GDM1 (cell line): ENCODE data around the gene MS4A14.
A peak's percentile ranks its signal among the peaks of the same experiment; 100 is the strongest.
"Not testable (repeated sequence)": the region's sequence is repeated elsewhere in the genome, so short reads cannot be mapped to it uniquely, and the experiment has no call there.

ENCODE experiments used
- DNase-seq: peaks from one replicate; lab custom pipeline; 2025; lab: John Stamatoyannopoulos, UW

Gene MS4A14

DNA sequence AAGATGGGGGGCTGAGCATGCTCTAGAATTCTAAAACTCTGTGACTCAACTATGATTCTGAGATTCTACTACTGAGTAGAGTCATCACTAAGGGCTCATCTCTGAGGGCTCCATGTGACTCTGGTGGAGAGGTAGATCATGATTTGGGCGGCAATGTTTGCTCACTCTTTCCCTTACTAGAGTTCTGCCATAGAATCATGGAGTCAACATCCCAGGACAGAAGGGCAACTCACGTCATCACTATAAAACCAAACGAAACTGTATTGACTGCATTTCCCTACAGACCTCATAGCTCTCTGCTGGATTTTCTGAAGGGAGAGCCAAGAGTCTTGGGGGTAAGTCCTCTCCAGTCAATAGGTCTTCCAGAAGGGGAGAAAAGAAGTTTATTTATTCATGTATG, at the start of gene MS4A14:
Gene MS4A14, plus strand, starts transcription at position 78 of the 400 bp plus-strand sequence. Its CDS starts 120 bp downstream, at position 198.
- DNase-seq, result no peak

- DNase-seq, result no peak
Observed at GRCh38 chr11:60347084-60347797, 49.0 kb upstream of the MS4A14 start.

DNA sequence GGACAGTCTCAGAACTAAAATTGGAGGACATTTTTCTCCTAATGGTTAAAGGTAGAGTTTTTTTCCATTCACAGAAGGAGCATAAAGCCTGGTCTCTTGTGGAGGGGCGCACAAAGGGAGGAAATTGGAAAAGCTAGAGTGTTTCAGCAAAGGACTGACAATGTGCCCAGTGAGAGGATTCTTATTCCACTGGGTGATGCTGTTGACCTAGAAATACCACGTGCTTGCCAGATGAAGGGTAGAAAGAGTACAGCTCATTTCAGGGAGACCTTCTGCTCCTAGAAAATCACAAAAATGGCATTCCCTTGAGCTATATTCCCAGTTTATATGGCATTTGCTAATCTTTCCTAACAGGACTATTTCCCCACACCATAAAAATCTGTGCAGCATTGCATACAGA, 48.1 kb upstream of the MS4A14 start:
- DNase-seq, result no peak

GRCh38 chr11:60349990-60350389, 46.3 kb upstream of the MS4A14 start:
- peak; percentile 14 for DNase-seq

GRCh38 chr11:60357771-60358170, 38.5 kb upstream of the MS4A14 start:
- no peak for DNase-seq

GRCh38 chr11:60360621-60361020, 35.6 kb upstream of the MS4A14 start:
- no peak for DNase-seq

GRCh38 chr11:60362241-60362640, 34.0 kb upstream of the MS4A14 start:
- no peak for DNase-seq

- DNase-seq, result peak; percentile 74
Observed at GRCh38 chr11:60363542-60364470, 32.5 kb upstream of the MS4A14 start.

DNA sequence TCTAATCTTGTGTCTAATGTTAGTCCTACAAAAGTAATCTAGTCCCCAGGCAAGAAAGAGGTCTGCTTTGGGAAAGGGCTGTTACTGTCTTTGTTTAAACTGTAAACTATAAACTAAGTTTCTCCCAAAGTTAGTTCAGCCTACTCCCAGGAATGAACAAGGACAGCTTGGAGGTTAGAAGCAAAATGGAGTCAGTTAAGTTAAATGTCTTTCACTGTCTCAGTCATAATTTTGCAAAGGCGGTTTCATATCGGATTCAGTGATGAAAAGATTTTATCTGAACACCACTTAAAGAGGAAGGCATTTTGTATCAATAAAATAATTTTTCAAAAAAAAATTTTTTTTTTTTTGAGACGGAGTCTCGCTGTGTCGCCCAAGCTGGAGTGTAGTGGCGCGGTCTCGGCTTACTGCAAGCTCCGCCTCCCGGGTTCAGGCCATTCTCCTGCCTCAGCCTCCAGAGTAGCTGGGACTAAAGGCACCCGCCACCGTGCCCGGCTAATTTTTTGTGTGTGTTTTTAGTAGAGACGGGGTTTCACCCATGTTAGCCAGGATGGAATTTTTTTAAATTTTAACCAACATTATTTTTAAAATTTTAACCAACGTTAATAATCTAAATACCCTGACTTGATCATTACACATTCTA, 29.9 kb upstream of the MS4A14 start:
- not testable (repeated sequence) for DNase-seq

DNA sequence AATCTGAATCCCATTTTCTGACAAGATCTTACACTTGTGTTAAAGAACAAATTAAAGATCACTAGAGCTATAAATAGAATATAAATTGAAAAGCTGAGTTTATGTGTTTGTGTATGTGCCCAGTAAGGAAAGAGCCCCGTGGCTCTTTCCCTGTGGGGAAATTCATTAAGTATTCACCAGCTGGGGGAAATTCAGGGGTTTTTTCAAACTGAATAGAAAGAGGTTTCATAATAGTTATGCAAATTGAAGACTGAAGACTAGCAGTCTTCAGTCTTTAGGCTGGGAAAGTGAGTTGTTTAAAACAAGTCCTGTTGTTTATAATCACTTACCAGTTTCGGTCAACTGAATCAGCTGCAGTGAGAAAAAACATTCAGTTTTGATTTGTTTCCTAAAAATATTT, 29.2 kb upstream of the MS4A14 start:
- DNase-seq, result no peak

DNA sequence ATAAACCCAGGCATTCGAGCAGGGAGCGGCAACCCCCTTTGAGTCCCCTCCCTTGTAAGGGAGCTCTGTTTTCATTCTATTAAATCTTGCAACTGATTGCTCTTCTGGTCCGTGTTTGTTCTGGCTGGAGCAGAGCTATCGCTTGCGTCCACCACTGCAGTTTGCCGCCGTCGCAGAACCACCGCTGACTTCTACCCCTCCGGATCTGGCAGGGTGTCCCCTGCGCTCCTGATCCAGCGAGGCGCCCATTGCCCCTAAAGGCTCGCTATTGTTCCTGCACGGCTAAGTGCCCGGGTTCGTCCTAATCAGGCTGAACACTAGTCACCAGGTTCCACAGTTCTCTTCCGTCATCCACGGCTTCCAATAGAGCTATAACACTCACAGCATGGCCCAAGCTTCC, 28.4 kb upstream of the MS4A14 start:
- DNase-seq, result no peak

- no peak for DNase-seq
Observed at GRCh38 chr11:60370252-60370810, 25.9 kb upstream of the MS4A14 start.

DNA sequence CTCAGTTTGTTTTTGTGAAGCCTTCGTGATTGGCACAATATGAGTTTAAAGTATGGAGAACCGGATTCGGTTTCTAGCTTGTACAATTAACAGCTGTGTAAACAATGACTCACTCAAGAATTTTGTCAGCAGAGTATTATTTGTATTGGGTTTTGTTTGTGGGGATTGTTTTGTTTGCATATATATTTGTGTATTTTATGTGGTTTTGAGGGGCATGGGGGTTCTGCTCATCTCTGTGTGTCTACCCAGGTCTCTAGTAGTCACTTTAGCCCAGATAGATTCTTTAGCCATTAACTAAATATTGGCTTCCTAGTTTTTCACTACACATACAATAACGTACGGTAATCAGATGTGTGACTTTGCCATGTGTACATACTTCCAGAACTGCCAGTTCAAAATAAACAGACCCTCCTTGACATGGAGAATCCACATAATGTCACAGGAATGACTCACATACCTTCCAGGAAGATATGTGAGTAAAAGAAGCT, 25.4 kb upstream of the MS4A14 start:
- DNase-seq, result no peak

- no peak for DNase-seq
Observed at GRCh38 chr11:60371386-60371785, 24.9 kb upstream of the MS4A14 start.

GRCh38 chr11:60371854-60372253, 24.4 kb upstream of the MS4A14 start:
- DNase-seq, result no peak

- no peak for DNase-seq
Observed at GRCh38 chr11:60372767-60373166, 23.5 kb upstream of the MS4A14 start.

GRCh38 chr11:60375316-60375715, 20.9 kb upstream of the MS4A14 start:
- DNase-seq, result no peak

DNA sequence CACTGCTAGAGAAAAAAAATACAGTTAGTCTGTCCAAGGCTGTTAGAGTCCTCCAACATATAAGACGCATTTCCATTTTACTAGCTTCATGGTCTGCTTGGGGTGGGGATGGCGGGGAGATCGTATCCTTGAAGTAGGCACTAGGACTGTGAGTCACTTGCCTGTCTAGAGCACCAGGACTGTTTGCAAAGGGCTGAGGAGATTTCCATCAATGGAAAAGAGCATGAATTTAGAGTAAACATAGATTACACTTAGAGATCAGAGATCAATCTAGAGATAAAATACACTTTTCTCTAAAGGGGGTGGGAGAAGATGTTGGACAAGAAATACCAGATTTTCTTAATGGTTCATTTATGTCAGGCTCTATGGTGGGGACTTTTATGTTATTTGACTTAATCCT, 19.7 kb upstream of the MS4A14 start:
- DNase-seq, result no peak

DNA sequence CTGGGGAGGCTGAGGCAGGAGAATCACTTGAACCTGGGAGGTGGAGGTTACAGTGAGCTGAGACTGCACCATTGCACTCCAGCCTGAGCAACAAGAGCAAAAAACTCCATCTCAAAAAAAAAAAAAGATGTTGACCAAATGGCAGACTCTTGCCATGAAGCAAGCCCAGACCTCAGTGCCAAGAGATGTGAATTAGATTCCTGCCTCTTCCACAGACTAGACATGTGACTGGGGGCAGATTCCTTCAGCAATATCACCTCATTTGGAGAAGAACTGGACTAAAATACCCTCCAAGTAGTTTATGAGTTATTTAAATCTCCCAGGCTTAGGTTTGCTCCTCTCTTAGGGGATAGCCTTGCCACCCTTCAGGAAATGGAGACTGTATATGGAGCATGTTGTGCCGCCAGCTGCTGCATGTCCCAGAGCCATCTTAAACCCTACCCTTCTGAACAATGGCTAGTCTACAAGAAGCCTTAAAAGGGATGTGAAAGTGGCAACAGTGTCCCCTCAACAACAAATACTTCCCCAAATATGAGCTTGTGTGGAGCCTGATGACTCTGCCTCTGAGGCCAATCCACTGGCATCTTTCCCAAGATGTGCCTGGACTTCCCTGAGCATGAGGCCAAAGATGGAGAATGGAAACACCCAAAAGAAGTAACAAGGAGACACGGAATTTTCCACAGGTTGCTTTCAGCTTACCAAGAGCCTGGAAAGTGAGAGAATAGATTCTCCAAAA, 18.7 kb upstream of the MS4A14 start:
- peak; percentile 29 for DNase-seq

DNA sequence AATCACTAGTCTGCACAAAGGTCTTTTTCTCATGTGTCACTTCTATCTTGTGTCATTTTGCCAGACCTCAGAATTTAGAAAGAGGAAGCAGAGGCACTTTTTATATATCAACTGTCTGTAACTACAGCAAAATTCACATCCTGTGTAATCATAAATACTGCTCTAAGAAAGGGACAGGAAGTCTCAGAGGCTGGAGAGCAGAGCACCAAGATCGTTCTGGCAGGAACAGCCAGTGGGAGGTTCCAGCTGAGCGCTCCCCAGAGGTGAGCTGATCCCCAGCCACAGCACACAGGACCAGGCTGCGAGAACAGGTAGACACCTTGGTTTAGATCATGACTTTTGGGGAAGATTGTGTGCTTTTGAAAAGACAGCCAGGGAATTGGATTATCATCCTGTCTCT, 17.9 kb upstream of the MS4A14 start, which contains the start of gene MS4A7:
Gene MS4A7, plus strand, starts transcription at position 179 of the 400 bp plus-strand sequence. CDS start 4,610 bp downstream, outside the sequence.
- peak; percentile 79 for DNase-seq

GRCh38 chr11:60389279-60389910, 6.9 kb upstream of the MS4A14 start:
- no peak for DNase-seq
